GM19463 (cell line): ENCODE data around the gene SLX4IP.
"Not testable (repeated sequence)": the region's sequence is repeated elsewhere in the genome, so short reads cannot be mapped to it uniquely, and the experiment has no call there.

ENCODE experiments used
- ATAC-seq: cut with Tn5 transposase; IDR thresholded peaks from one replicate; pipeline ENCODE4 v1.9.1; 2021; ENCODE audit warnings: mild to moderate bottlenecking, moderate library complexity; ENCODE audit not compliant: unreplicated experiment

The SLX4IP gene

GRCh38 chr20:10434832-10435812 lies at the start of gene SLX4IP:
Gene SLX4IP (plus strand): TSS chr20:10435305. CDS start chr20:10458205, 22,900 bp downstream.
- peak; percentile 51 for ATAC-seq

DNA sequence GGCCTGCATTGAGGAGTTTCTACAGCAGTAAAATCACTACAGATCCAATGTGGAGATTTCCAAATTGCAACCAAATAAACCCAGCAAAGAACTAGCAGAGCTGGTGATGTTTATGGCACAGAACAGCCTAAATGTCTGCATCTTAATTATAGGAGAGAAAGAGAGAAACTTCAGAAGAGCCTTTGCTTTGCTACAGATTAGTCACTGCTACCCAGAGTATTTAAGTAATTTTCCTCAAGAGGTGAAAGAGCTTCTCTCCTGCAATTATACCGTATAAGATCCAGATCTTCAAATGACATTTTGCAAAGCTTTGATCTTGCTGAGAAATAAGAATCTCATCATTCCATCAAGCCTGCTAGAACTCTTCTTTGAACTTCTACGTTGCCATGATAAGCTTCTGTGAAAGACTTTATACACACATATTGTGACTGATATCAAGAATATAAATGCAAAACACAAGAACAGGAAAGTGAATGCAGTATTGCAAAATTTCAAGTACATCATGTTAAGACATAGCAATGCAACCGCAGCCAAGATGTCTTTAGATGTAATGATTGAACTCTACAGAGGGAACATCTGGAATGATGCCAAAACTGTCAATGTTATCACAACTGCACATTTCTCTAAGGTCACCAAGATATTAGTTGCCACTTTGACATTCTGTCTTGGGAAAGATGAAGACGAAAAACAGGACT lies 49.1 kb upstream of the SLX4IP start:
- ATAC-seq, result no peak

DNA sequence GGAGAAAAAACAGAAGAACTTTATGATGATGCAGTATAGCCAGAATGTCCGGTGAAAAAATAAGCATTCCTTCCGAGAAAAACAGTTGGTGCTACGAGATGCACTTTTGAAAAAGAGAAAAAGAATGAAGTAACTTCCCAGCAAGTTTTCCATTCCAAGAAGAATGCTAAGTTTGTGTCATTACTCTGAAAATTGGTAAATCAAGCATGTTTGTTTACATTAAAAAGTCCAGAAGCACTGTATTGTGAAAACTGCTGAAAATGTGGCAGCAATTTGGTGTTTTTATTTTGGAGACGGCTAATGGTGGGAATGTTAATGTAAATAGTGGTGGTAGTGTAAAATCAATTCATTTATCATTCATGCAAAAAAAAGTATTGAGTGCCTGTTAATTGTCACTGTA lies 47.4 kb upstream of the SLX4IP start:
- ATAC-seq, result no peak

GRCh38 chr20:10388597-10388996 lies 46.5 kb upstream of the SLX4IP start:
- no peak for ATAC-seq

- no peak for ATAC-seq
Observed at GRCh38 chr20:10390709-10391108, 44.4 kb upstream of the SLX4IP start.

- not testable (repeated sequence) for ATAC-seq
Observed at GRCh38 chr20:10394752-10395151, 40.4 kb upstream of the SLX4IP start.

GRCh38 chr20:10398834-10399369 lies 36.2 kb upstream of the SLX4IP start:
- ATAC-seq, result no peak

GRCh38 chr20:10402938-10403608 lies 32.0 kb upstream of the SLX4IP start:
- ATAC-seq, result no peak

GRCh38 chr20:10404023-10404628 lies 31.0 kb upstream of the SLX4IP start:
- ATAC-seq, result no peak

GRCh38 chr20:10404959-10405530 lies 30.1 kb upstream of the SLX4IP start:
- no peak for ATAC-seq

- no peak for ATAC-seq
Observed at GRCh38 chr20:10408108-10408813, 26.8 kb upstream of the SLX4IP start.

- ATAC-seq, result no peak
Observed at GRCh38 chr20:10411673-10412072, 23.4 kb upstream of the SLX4IP start.

DNA sequence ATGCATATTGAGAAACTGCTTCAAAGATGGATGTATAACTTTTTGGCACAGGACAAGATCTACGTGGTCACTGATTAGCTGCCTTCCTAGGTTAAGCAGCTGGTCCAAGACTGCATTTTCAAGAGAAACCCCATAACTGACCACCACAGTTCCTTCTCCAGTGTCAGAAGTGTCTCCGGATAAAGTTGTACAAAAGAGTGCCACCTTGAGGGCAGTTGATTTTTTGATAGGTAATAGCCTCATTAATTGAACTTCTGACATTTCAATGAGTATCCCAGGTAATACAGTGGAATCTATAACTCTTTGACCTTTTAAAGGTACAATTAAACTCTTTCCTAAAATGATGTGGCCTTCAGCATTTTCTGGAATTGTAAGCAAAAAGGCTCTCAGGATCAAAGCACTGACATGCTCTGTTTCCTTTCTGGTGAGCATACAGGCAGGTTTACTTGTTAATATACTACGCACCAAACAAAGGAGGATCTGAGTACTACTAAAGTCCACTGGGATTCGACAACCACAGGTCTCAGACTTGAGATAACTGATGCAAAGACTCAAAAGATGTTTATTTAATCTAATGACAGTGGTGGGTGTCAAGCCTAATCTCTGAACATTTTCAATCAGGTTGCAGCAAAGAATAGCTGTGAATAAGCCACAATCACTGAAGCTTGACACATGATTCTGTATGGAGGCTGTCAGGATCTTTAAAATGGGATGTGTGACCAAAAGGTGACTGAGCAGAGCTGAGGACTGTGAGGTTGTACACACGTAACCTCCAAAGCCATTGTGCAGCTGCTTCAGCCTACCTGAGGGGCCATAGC lies 22.3 kb upstream of the SLX4IP start:
- ATAC-seq, result no peak

DNA sequence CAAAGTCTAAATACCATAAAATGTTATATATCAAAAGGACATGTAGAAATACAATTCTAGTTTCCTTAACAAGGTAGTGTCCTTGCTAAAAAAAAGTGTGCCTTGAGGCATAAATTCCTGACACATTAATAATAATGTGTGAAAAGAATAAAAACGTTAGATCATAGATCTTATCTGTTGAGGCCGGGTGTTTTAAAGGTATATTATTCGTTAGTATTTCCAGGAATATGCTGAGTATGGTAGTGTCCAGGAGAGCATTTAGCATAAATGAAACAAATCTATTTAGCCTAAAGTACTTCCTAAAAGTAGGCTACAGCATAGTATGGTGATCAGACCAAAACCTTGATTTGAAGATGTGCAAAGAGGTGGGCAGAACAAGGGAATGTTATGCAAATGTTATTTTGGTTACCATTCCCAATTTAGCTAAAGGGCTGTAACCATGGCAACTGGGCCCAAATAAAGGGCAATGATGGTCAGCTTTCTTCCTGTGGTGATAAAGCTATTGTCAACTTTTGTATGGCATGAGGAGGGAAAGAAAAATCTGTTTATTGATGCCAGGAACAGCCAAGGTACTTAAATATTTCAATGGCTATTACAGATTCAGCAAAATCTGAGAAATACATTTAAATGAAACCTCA lies 20.0 kb upstream of the SLX4IP start:
- no peak for ATAC-seq

DNA sequence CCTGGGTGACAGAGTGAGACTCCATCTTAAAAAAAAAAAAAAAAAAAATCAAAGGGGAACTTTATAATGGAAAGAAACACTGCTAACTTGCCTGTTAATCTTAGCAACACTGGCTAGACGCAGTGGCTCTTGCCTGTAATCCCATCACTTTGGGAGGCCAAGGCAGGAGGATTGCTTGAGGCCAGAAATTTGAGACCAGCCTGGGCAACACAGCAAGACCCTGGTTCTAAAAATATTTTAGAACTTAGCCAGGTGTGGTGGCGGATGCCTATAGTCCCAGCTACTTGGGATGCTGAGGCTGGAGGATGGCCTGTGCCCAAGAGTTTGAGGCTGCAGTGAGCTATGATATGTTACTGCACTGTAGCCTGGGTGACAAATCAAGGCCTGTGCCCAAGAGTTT lies 17.9 kb upstream of the SLX4IP start:
- not testable (repeated sequence) for ATAC-seq

DNA sequence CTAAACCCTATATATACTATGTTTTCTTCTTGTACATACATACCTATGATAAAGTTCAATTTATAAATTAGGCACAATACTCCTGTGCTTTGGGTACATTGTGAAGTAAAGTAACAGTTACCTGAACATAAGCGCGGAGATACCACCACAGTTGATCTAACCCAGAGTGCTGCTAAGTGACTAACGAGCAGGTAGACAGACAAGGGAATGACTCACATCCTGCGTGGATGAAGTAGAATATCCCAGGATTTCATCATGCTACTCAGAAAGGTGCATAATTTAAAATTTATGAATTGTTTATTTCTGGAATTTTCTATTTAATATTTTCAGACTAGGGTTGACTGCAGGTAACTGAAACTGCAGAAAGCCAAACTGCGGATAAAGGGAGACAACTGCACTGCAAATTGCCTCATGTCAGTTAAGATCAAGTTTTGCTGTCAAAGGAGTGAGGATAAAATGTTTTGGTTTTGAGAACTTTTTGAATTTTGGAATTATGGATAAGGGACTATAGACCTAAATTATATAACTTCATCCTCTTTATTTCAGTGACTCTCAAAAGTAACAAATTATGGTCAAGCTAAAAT lies 15.5 kb upstream of the SLX4IP start:
- ATAC-seq, result no peak

DNA sequence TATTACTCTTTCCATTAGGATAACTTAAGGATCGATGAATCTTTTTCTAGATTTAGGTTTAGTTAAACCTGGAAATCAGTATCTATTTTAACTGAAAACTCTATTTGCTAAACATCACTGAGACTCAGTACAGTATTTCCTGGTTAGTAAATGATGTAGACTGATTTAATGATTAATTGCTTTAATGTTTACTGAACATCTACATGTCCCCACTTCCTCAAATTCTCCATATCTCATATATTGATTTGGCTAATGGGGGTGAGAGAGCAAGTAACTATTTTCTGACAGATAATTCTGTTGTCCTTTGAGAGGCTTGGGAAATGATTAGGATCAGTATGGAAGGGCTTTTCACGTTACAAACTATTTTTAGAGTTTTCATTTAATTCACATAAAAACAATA lies 11.4 kb upstream of the SLX4IP start:
- ATAC-seq, result no peak

GRCh38 chr20:10427060-10427692 lies 7.9 kb upstream of the SLX4IP start:
- no peak for ATAC-seq
